HUDEP-2 (cell line): ENCODE data around the gene ELK4.

Source experiments
- DNase-seq, 76 experiments: peaks; one replicate each; lab custom pipeline; 2025; ENCODE audit not compliant: unreplicated experiment in 76 of 76; lab: John Stamatoyannopoulos, UW

The ELK4 gene

GRCh38 chr1:205584732-205585131, 47.1 kb downstream of the ELK4 start:
- no peak for DNase-seq

- DNase-seq: no peak
Observed at GRCh38 chr1:205583461-205584130, 48.2 kb downstream of the ELK4 start.

- DNase-seq: no peak
Observed at GRCh38 chr1:205582471-205583291, 49.1 kb downstream of the ELK4 start.

- no peak for DNase-seq
Observed at GRCh38 chr1:205582046-205582445, 49.8 kb downstream of the ELK4 start.

- no peak for DNase-seq
Observed at GRCh38 chr1:205581321-205581980, 50.4 kb downstream of the ELK4 start.

GRCh38 chr1:205580923-205581180, 51.0 kb downstream of the ELK4 start:
- no peak for DNase-seq

GRCh38 chr1:205580140-205580922, 51.5 kb downstream of the ELK4 start:
- DNase-seq: no peak

GRCh38 chr1:205579711-205580110, 52.1 kb downstream of the ELK4 start:
- no peak for DNase-seq

GRCh38 chr1:205578780-205579571, 52.8 kb downstream of the ELK4 start:
- no peak for DNase-seq

- peak in 4 of 76 experiments; percentile 8 to 30 (median 14) for DNase-seq
Observed at GRCh38 chr1:205577874-205578658, 53.7 kb downstream of the ELK4 start.

- no peak for DNase-seq
Observed at GRCh38 chr1:205576805-205577761, 54.7 kb downstream of the ELK4 start.

GRCh38 chr1:205576011-205576410, 55.8 kb downstream of the ELK4 start:
- DNase-seq: no peak

- no peak for DNase-seq
Observed at GRCh38 chr1:205575294-205575885, 56.4 kb downstream of the ELK4 start.

- no peak for DNase-seq
Observed at GRCh38 chr1:205572421-205572820, 59.4 kb downstream of the ELK4 start.

GRCh38 chr1:205571747-205572146, 60.1 kb downstream of the ELK4 start:
- DNase-seq: no peak

- peak in 7 of 76 experiments; percentile 10 to 47 (median 27) for DNase-seq
Observed at GRCh38 chr1:205570796-205571537, 60.8 kb downstream of the ELK4 start.

- DNase-seq: no peak
Observed at GRCh38 chr1:205570173-205570501, 61.7 kb downstream of the ELK4 start.
